ENCODE data around the gene LIN37. TPM values are rescaled to one million over a fixed set of nuclear protein-coding genes. Genes with fewer than 3 reads are reported as not detected.
A peak's percentile ranks its signal among the peaks of the same experiment; 100 is the strongest.
"Not testable (repeated sequence)": the region's sequence is repeated elsewhere in the genome, so short reads cannot be mapped to it uniquely, and the experiment has no call there.

Gene LIN37
- total RNA-seq, 1 donor from 2014 or later, result 12.3 TPM

DNA sequence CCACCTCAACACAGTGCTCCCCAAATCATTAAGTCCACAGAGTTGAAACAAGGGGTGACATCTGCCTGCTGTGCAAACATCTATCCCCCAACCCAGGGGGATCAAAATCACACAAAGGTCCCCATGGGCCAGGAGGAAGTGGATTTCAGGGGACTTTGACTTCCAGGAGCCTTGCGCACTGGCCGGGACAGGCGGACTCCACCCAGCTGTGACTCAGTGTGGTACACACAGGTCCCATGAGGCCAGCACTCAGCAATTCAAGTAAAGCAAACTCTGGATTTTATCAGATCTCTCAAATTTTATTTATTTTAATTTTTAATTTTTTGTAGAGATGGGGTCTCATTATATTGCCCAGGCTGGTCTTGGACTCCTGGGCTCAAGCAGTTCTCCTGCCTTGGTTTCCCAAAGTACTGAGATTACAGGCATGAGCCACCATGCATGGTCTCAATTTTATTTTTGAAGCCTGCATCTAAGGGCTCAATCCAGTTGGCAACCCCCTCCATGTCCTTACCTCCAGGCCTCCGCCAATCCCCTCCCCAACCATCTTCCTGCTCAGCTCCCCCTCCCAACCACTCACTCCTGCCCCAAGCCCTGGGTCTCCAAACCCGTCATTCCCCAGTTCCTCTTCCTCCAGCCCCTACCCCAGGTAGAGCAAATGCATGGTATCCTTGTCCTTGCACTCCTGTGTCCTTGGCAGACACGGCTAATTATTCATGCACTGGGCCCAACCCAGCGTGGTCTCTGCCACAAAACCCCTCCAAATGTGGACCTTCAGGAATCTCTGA, 45.2 kb downstream of the LIN37 start:
- DNase-seq (ENCODE audit: low spot score) (no peak), ATAC-seq (no peak)
- intact Hi-C loops (cut with DNase I), result no loop called here

DNA sequence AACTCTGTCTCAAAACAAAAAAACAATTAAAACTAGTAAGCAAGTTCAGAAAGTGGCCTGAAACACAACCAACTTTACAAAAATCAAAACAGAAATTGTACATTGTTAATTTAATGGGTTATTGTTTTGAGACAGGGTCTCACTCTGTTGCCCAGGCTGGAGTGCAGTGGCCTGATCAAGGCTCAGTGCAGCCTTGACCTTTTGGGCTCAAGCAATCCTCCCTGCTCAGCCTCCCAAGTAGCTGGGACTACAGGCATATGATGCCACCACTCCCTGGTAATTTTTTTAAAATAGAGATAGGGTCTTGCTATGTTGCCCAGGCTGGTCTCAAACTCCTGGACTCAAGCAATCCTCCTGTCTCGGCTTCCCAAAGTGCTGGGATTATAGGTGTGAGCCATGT, 47.2 kb downstream of the LIN37 start:
- intact Hi-C loops (cut with DNase I); DNase-seq (ENCODE audit: low spot score); ATAC-seq: not testable (repeated sequence)

DNA sequence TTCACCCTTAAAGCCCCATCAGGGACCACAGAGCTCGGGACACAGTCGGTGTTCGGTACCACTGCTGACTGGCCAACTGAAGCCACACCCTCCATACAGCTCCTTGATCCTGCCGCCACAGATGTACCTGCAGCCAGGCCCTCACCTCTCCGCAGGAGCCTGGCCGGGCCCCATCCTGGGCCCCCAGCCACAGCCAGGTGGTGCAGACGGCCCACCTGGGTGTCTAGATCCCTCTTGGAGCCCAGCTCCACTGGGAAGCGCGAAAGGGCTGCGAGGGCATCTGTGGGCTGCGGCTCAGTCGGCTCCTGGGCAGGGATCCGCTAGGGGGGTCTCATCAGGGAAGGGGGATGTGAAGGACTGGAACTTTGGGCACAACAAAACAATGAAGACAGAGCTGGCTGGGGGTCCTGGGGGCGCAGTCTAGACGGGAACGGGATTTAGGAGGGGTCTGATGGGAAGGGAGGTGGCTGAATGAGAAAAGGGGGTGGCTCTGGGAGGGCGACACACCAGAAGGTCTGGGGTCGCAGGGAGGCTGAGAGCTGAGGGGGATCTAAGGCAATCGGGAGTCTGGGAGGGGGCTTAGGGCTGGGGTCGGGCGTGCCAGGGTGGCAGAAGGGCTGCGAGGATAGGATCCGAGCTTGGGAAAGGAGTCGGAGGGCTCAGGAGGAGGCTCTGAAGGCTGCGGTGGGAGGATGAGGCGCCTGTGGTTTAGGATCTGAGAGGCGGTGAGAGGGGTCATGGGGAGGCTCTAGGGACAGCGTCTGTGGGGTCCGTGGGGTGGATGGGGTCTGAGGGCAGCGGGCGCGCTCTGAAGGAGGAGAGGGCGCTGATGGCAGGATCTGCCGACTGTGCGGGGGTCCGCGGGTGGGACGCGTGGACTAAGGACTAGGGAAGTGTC, 48.5 kb downstream of the LIN37 start:
- DNase-seq (ENCODE audit: low spot score) (no peak), ATAC-seq (no peak)
- intact Hi-C loops (cut with DNase I), result no loop called here

DNA sequence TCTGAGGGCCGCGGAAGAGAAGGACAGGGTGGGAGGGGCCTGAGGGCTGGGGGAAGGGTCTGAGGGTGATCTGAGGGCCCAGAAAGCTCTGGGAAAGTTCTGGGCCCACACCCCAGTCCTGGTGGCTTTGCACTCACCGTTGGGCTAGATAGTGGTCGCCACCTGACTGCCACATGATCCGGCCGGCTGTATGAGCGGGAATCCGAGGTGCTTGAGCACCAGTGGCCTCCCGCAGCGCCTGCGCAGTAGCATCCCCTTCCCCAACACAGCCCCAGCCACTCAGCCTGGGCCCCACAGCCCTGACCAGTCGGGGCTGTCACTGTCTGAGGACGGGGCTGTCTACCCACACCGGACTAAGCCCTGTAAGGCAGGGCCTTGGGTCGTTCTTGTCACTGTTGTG, 49.3 kb downstream of the LIN37 start:
- intact Hi-C loops (cut with DNase I), result no loop called here
- ATAC-seq (peak; percentile 32), DNase-seq (ENCODE audit: low spot score) (no peak)

DNA sequence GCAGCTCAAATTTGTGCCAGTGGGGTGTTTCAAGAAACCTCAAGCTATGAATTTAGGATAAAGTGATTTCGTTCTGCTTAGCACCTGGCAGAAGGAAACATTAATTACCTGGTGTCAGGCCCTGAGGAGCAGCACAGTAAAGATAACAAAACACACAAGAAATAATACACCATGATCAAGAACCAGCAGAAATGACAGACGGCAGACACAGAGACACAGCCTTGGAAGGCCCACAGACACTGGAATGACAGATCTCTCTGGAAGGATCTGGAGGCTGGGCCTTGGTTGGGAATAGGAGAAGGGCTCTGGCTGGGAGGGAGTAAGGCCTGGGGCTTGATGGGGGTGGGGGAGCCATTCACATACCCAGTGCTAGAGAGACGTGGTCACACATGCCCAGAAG, 53.5 kb downstream of the LIN37 start:
- ATAC-seq (no peak), DNase-seq (ENCODE audit: low spot score) (no peak)
- intact Hi-C loops (cut with DNase I), result no loop called here

Other genes with a start within 250 kb of the LIN37 start
- gene DMKN, start 234.9 kb upstream of the LIN37 start, total RNA-seq, result 26.5 TPM
- not detected for gene SBSN, start 220.3 kb upstream of the LIN37 start, total RNA-seq
- not detected for gene GAPDHS, start 215.1 kb upstream of the LIN37 start, total RNA-seq
- gene TMEM147, start 202.9 kb upstream of the LIN37 start, total RNA-seq, result 53.9 TPM
- not detected for gene ATP4A, start 184.9 kb upstream of the LIN37 start, total RNA-seq
- not detected for gene PMIS2, start 162.4 kb upstream of the LIN37 start, total RNA-seq
- 13.5 TPM for gene HAUS5, start 135.8 kb upstream of the LIN37 start, total RNA-seq
- 56.7 TPM for gene RBM42, start 119.5 kb upstream of the LIN37 start, total RNA-seq
- 1.2 TPM for gene ETV2, start 106.8 kb upstream of the LIN37 start, total RNA-seq
- gene COX6B1, start 100.3 kb upstream of the LIN37 start, total RNA-seq, result 211 TPM
- not detected for gene UPK1A, start 82.1 kb upstream of the LIN37 start, total RNA-seq
- gene ZBTB32, start 44.0 kb upstream of the LIN37 start, total RNA-seq, result 0.18 TPM
- 41.1 TPM for gene KMT2B, start 30.6 kb upstream of the LIN37 start, total RNA-seq
- 10.8 TPM for gene IGFLR1, start 6.1 kb upstream of the LIN37 start, total RNA-seq
- gene U2AF1L4, start 3.2 kb upstream of the LIN37 start, total RNA-seq, result 22.9 TPM
- gene PSENEN, start 2.9 kb upstream of the LIN37 start, total RNA-seq, result 45.6 TPM
- gene HSPB6, start 8.5 kb downstream of the LIN37 start, total RNA-seq, result 79.7 TPM
- gene PROSER3, start 9.6 kb downstream of the LIN37 start, total RNA-seq, result 29.4 TPM
- 26.8 TPM for gene ARHGAP33, start 27.0 kb downstream of the LIN37 start, total RNA-seq
- not detected for gene PRODH2, start 64.3 kb downstream of the LIN37 start, total RNA-seq
- gene NPHS1, start 103.9 kb downstream of the LIN37 start, total RNA-seq, result not detected
- gene KIRREL2, start 108.3 kb downstream of the LIN37 start, total RNA-seq, result 0.13 TPM
- gene APLP1, start 120.0 kb downstream of the LIN37 start, total RNA-seq, result 14.1 TPM
- 39.3 TPM for gene NFKBID, start 152.0 kb downstream of the LIN37 start, total RNA-seq
- gene HCST, start 154.0 kb downstream of the LIN37 start, total RNA-seq, result 14.3 TPM
- gene TYROBP, start 159.7 kb downstream of the LIN37 start, total RNA-seq, result 104 TPM
- 13.1 TPM for gene LRFN3, start 187.8 kb downstream of the LIN37 start, total RNA-seq
- gene SDHAF1, start 246.6 kb downstream of the LIN37 start, total RNA-seq, result 17.0 TPM

Measured in sciatic nerve (tissue), 2 donors.